WI38 (cell line): ENCODE results near the gene MBP.
"Not testable (repeated sequence)": the region's sequence is repeated elsewhere in the genome, so short reads cannot be mapped to it uniquely, and the experiment has no call there.

Source experiments
- H3K4me3 ChIP-seq: 2 replicates; pipeline ENCODE4 v1.5.1; 2011; ENCODE audit warnings: low read depth, mild to moderate bottlenecking, control low read depth, low read length
- TF ChIP-seq, protein P1 (sequence below): IDR thresholded peaks from 2 replicates; pipeline ENCODE4 v1.5.1; 2012; ENCODE audit warnings: low read depth, mild to moderate bottlenecking, control low read depth, low read length

Gene MBP

GRCh38 chr18:76955524-76956170, 176.9 kb downstream of the MBP start:
- TF ChIP-seq, protein P1, sequence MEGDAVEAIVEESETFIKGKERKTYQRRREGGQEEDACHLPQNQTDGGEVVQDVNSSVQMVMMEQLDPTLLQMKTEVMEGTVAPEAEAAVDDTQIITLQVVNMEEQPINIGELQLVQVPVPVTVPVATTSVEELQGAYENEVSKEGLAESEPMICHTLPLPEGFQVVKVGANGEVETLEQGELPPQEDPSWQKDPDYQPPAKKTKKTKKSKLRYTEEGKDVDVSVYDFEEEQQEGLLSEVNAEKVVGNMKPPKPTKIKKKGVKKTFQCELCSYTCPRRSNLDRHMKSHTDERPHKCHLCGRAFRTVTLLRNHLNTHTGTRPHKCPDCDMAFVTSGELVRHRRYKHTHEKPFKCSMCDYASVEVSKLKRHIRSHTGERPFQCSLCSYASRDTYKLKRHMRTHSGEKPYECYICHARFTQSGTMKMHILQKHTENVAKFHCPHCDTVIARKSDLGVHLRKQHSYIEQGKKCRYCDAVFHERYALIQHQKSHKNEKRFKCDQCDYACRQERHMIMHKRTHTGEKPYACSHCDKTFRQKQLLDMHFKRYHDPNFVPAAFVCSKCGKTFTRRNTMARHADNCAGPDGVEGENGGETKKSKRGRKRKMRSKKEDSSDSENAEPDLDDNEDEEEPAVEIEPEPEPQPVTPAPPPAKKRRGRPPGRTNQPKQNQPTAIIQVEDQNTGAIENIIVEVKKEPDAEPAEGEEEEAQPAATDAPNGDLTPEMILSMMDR: no peak
- no peak overlapping the region for H3K4me3 ChIP-seq

GRCh38 chr18:76953583-76954233, 178.9 kb downstream of the MBP start:
- TF ChIP-seq, protein P1: no peak

DNA sequence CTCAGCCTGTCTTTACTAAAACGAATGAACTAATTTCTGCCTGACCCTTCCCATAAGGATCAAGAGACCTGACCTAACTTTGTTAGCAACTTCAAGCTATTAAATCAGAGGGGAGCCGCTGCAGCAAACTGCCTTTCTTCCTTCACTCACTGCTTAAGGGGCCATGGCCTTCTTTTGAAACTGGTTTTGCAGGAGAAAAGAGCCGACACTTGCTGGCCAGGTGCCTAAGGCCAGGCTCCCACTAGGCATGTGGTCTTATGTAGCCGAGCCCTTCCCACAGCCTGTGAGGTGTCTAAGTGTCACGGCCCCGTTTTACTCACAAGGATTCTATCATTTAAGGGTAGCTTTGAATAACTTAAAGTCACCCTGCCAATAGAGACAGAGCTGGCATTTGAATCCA, 179.4 kb downstream of the MBP start:
- TF ChIP-seq, protein P1: no peak
- no peak overlapping the region for H3K4me3 ChIP-seq

More at GRCh38 chr18:76953583-76954233, 178.9 kb downstream of the MBP start:
- H3K4me3 ChIP-seq: no peak overlapping the region

- H3K4me3 ChIP-seq: no peak overlapping the region
- TF ChIP-seq, protein P1: no peak
Measured at GRCh38 chr18:76952747-76953146, 179.8 kb downstream of the MBP start.

GRCh38 chr18:76951456-76952247, 180.9 kb downstream of the MBP start:
- no peak overlapping the region for H3K4me3 ChIP-seq
- TF ChIP-seq, protein P1: no peak

DNA sequence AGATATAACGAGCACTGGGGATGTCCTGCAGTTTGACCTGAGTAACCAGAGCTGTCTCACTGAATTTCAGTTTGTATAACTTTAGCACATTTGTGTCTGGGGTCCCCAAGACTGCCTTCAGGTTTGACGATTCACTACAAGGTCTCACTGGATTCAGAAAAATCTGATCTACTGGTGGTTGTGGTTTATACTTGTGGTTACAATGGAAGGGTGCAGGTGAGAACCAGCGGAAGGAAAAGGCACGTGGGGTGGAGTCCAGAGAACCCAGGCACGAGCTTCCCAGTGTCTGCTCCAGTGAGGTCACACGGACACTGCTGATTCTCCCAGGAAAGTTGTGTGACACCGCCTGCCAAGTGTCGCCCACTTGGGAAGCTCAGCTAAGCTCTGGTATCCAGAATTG, 184.2 kb downstream of the MBP start:
- no peak overlapping the region for H3K4me3 ChIP-seq
- TF ChIP-seq, protein P1: no peak

GRCh38 chr18:76944346-76944745, 188.2 kb downstream of the MBP start:
- not testable (repeated sequence) for H3K4me3 ChIP-seq
